ENCODE results near the gene EPX. TPM values are rescaled to one million over a fixed set of nuclear protein-coding genes. Genes with fewer than 3 reads are reported as not detected.

Gene EPX
- total RNA-seq, 4 donors from 2014 or later = not detected

DNA sequence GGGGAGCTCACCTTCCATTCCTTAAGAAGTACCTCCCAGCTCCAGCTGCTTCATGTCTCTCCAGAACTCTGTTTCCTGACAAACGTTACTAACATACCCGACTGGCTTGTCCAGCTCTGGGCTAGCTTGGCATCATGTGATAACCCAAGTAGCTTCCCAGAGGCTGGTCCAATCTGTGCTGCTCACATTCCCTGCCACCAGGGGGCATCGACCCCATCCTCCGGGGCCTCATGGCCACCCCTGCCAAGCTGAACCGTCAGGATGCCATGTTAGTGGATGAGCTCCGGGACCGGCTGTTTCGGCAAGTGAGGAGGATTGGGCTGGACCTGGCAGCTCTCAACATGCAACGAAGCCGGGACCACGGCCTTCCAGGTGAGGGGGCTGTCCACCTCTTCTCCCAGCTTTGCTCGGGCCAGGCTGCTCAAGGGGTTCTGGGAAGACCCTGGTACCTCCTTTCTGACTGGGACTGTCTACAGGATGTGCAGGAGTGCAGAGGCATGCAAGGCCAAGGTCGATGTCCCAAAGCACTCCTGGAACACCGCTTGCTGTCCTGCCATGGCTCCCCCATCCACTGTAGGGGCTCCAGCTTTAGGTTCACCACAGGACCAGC lies 7.6 kb downstream of the EPX start:
- TF ChIP-seq, protein P1, sequence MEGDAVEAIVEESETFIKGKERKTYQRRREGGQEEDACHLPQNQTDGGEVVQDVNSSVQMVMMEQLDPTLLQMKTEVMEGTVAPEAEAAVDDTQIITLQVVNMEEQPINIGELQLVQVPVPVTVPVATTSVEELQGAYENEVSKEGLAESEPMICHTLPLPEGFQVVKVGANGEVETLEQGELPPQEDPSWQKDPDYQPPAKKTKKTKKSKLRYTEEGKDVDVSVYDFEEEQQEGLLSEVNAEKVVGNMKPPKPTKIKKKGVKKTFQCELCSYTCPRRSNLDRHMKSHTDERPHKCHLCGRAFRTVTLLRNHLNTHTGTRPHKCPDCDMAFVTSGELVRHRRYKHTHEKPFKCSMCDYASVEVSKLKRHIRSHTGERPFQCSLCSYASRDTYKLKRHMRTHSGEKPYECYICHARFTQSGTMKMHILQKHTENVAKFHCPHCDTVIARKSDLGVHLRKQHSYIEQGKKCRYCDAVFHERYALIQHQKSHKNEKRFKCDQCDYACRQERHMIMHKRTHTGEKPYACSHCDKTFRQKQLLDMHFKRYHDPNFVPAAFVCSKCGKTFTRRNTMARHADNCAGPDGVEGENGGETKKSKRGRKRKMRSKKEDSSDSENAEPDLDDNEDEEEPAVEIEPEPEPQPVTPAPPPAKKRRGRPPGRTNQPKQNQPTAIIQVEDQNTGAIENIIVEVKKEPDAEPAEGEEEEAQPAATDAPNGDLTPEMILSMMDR (IDR thresholded peaks at IDR 0.05; ENCODE audit: low read depth) = no peak

DNA sequence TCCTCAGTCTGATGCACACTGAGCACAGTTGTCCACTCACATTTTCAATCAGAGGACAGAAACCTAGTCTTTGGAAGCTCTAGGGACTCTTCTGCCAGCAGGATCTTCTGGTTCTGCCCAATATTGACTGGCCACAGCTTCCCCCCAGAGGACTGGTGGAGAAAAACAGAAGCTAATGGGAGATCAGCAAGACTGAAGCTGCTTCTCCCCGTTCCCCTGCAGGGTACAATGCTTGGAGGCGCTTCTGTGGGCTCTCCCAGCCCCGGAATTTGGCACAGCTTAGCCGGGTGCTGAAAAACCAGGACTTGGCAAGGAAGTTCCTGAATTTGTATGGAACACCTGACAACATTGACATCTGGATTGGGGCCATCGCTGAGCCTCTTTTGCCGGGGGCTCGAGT lies 10.3 kb downstream of the EPX start:
- TF ChIP-seq, protein P1 (IDR thresholded peaks at IDR 0.05; ENCODE audit: low read depth) = no peak

DNA sequence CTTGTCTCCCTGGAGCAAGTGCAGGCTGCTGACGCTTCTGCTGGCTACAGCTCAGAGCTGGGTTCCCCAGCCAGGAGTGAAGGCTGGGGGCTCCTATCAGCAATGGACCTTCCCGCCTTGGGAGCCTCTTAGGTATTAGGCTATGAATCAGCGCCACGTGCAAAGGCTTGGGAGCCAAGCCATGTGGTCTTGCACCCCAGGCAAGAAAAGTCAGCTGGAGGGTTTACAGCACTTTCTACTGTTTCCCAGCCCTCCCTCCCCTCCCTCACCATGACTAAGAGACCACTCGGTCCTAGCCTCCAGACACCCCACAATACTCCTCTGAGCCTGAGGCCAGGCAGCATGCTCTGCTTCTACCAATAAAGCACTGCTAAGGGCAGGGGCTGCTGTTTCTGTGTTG lies 12.3 kb downstream of the EPX start:
- TF ChIP-seq, protein P1 (IDR thresholded peaks at IDR 0.05; ENCODE audit: low read depth) = no peak

- TF ChIP-seq, protein P1 (IDR thresholded peaks at IDR 0.05; ENCODE audit: low read depth) = no peak
Observed at GRCh38 chr17:58205936-58206335, 13.4 kb downstream of the EPX start.

GRCh38 chr17:58207451-58207850 lies 14.9 kb downstream of the EPX start:
- TF ChIP-seq, protein P1 (IDR thresholded peaks at IDR 0.05; ENCODE audit: low read depth) = no peak

GRCh38 chr17:58208344-58208743 lies 15.8 kb downstream of the EPX start:
- TF ChIP-seq, protein P1 (IDR thresholded peaks at IDR 0.05; ENCODE audit: low read depth) = no peak

GRCh38 chr17:58210922-58211321 lies 18.4 kb downstream of the EPX start:
- TF ChIP-seq, protein P1 (IDR thresholded peaks at IDR 0.05; ENCODE audit: low read depth) = no peak

Data from subcutaneous adipose tissue (tissue), 4 donors.